ENCODE data around the gene DNAI7.

The DNAI7 gene

GRCh38 chr12:25101092-25101445 lies 93.9 kb downstream of the DNAI7 start:
- DNase-seq (ENCODE audit: low read depth in 2 of 2): no peak

- DNase-seq (ENCODE audit: low read depth in 2 of 2): no peak
Observed at GRCh38 chr12:25100194-25101091, 94.5 kb downstream of the DNAI7 start.

- DNase-seq (ENCODE audit: low read depth in 2 of 2): no peak
Observed at GRCh38 chr12:25099010-25099409, 96.0 kb downstream of the DNAI7 start.

GRCh38 chr12:25089738-25090137 lies 105.2 kb downstream of the DNAI7 start:
- no peak for DNase-seq (ENCODE audit: low read depth in 2 of 2)

- no peak for DNase-seq (ENCODE audit: low read depth in 2 of 2)
Observed at GRCh38 chr12:25087596-25087995, 107.4 kb downstream of the DNAI7 start.

- no peak for DNase-seq (ENCODE audit: low read depth in 2 of 2)
Observed at GRCh38 chr12:25084816-25085215, 110.1 kb downstream of the DNAI7 start.

- no peak for DNase-seq (ENCODE audit: low read depth in 2 of 2)
Observed at GRCh38 chr12:25083211-25083610, 111.7 kb downstream of the DNAI7 start.

- no peak for DNase-seq (ENCODE audit: low read depth in 2 of 2)
Observed at GRCh38 chr12:25082628-25083027, 112.3 kb downstream of the DNAI7 start.

- DNase-seq (ENCODE audit: low read depth in 2 of 2): no peak
Observed at GRCh38 chr12:25079393-25079792, 115.6 kb downstream of the DNAI7 start.

GRCh38 chr12:25074954-25075353 lies 120.0 kb downstream of the DNAI7 start:
- DNase-seq (ENCODE audit: low read depth in 2 of 2): no peak

- DNase-seq (ENCODE audit: low read depth in 2 of 2): no peak
Observed at GRCh38 chr12:25074113-25074512, 120.8 kb downstream of the DNAI7 start.

GRCh38 chr12:25072906-25073650 lies 121.9 kb downstream of the DNAI7 start:
- DNase-seq (ENCODE audit: low read depth in 2 of 2): no peak

- DNase-seq (ENCODE audit: low read depth in 2 of 2): no peak
Observed at GRCh38 chr12:25071366-25071765, 123.6 kb downstream of the DNAI7 start.

- DNase-seq (ENCODE audit: low read depth in 2 of 2): no peak
Observed at GRCh38 chr12:25069224-25069623, 125.7 kb downstream of the DNAI7 start.

GRCh38 chr12:25065035-25065434 lies 129.9 kb downstream of the DNAI7 start:
- no peak for DNase-seq (ENCODE audit: low read depth in 2 of 2)

- DNase-seq (ENCODE audit: low read depth in 2 of 2): no peak
Observed at GRCh38 chr12:25063873-25064628, 130.9 kb downstream of the DNAI7 start.

GRCh38 chr12:25058658-25059058 lies 136.3 kb downstream of the DNAI7 start:
- DNase-seq (ENCODE audit: low read depth in 2 of 2): no peak

Data from stimulated activated CD8-positive, alpha-beta memory T cell treated with anti-CD3 and anti-CD28 coated beads, Interleukin-7, amount 100 ng/mL, for 4 hours (primary cell).